Suprapubic skin (tissue), 4 donors: ENCODE data around the gene TCF12.
"Not testable (repeated sequence)": the region's sequence is repeated elsewhere in the genome, so short reads cannot be mapped to it uniquely, and the experiment has no call there.

Source experiments
- EP300 ChIP-seq: sonication (generic); formaldehyde crosslinking; IDR thresholded peaks from one replicate; pipeline ENCODE4 v1.6.1; 2017; ENCODE audit warnings: antibody characterized with exemption
- POLR2A ChIP-seq, 2 donors: fragments of 450-650 bp; IDR thresholded peaks; one replicate each; pipeline ENCODE4 v1.6.1; 2017; ENCODE audit warnings: antibody characterized with exemption in 2 of 2, mild to moderate bottlenecking in 2 of 2, moderate library complexity in 2 of 2
- POLR2AphosphoS5 ChIP-seq, 3 donors: sonication (generic); formaldehyde crosslinking; IDR thresholded peaks; one replicate each; pipeline ENCODE4 v1.6.1; 2017; ENCODE audit warnings: antibody characterized with exemption in 3 of 3
- TF ChIP-seq, protein P1 (sequence below), 2 donors: fragments of 200-600 bp in 1 of 2; fragments of 450-650 bp in 1 of 2; sonication (generic) in 1 of 2; IDR thresholded peaks; one replicate each; pipeline ENCODE4 v1.5.1; 2016 to 2019; ENCODE audit warnings: antibody characterized with exemption in 2 of 2, mild to moderate bottlenecking in 1 of 2, moderate library complexity in 1 of 2

DNA sequence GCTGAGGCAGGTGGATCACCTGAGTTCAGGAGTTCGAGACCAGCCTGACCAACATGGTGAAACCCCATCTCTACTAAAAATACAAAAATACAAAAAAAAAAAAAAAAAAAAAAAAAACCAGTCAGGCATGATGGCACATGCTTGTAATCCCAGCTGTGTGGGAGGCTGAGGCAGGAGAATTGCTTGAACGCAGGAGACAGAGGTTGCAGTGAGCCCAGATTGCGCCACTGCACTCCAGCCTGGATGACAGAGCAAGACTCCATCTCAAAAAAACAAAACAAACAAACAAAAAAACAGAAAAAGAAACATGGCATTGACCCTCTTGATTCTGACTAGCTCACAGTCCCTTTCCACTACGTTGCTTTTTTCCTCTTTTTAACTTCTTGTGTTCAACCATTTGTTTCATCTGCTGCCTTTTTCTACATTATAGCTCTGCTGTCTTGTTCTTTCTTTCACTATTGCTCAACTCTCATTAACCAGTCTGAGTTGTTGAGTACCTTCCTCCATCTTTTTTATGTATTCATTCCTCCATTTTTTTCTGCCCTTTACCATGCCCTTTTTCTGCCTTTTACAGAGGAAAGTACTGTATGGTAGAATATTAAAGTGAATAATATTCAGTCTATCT, 179.6 kb downstream of the TCF12 start:
- TF ChIP-seq, protein P1, sequence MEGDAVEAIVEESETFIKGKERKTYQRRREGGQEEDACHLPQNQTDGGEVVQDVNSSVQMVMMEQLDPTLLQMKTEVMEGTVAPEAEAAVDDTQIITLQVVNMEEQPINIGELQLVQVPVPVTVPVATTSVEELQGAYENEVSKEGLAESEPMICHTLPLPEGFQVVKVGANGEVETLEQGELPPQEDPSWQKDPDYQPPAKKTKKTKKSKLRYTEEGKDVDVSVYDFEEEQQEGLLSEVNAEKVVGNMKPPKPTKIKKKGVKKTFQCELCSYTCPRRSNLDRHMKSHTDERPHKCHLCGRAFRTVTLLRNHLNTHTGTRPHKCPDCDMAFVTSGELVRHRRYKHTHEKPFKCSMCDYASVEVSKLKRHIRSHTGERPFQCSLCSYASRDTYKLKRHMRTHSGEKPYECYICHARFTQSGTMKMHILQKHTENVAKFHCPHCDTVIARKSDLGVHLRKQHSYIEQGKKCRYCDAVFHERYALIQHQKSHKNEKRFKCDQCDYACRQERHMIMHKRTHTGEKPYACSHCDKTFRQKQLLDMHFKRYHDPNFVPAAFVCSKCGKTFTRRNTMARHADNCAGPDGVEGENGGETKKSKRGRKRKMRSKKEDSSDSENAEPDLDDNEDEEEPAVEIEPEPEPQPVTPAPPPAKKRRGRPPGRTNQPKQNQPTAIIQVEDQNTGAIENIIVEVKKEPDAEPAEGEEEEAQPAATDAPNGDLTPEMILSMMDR (IDR thresholded peaks at IDR 0.05), result not testable (repeated sequence)
- not testable (repeated sequence) for TF ChIP-seq POLR2AphosphoS5 (IDR thresholded peaks at IDR 0.05); POLR2A (IDR thresholded peaks at IDR 0.05); EP300
